ENCODE results near the gene PTAFR.

PTAFR gene

GRCh38 chr1:28154078-28154594 is 22.4 kb downstream of the PTAFR start:
- no peak for TF ChIP-seq CTCF (IDR thresholded peaks at IDR 0.05; ENCODE audit: low read depth, low read length)
- H3K4me3 ChIP-seq (ENCODE audit: low read depth, low read length): no peak overlapping the region

GRCh38 chr1:28150125-28150780 is 26.2 kb downstream of the PTAFR start:
- no peak for TF ChIP-seq CTCF (IDR thresholded peaks at IDR 0.05; ENCODE audit: low read depth, low read length)

GRCh38 chr1:28148880-28149195 is 27.7 kb downstream of the PTAFR start:
- H3K4me3 ChIP-seq (ENCODE audit: low read depth, low read length): no peak overlapping the region
- no peak for TF ChIP-seq CTCF (IDR thresholded peaks at IDR 0.05; ENCODE audit: low read depth, low read length)

More at GRCh38 chr1:28150125-28150780, 26.2 kb downstream of the PTAFR start:
- H3K4me3 ChIP-seq (ENCODE audit: low read depth, low read length): no peak overlapping the region

GRCh38 chr1:28147264-28148094 is 29.0 kb downstream of the PTAFR start:
- TF ChIP-seq CTCF (IDR thresholded peaks at IDR 0.05; ENCODE audit: low read depth, low read length): no peak
- H3K4me3 ChIP-seq (ENCODE audit: low read depth, low read length): no peak overlapping the region

GRCh38 chr1:28145728-28146127 is 30.8 kb downstream of the PTAFR start:
- TF ChIP-seq CTCF (IDR thresholded peaks at IDR 0.05; ENCODE audit: low read depth, low read length): no peak
- H3K4me3 ChIP-seq (ENCODE audit: low read depth, low read length): no peak overlapping the region

GRCh38 chr1:28144203-28145135 is 32.0 kb downstream of the PTAFR start:
- no peak for TF ChIP-seq CTCF (IDR thresholded peaks at IDR 0.05; ENCODE audit: low read depth, low read length)
- no peak overlapping the region for H3K4me3 ChIP-seq (ENCODE audit: low read depth, low read length)

All from WI38 (cell line).